Activated CD8-positive, alpha-beta T cell treated with anti-CD3 and anti-CD28 coated beads for 36 hours (primary cell): ENCODE measurements around the gene HSPB9. TPM values are rescaled to one million over a fixed set of nuclear protein-coding genes. Genes with fewer than 3 reads are reported as not detected.
A peak's percentile ranks its signal among the peaks of the same experiment; 100 is the strongest.

Source experiments
- ATAC-seq: fragments of 200-7000 bp; cut with Tn5 transposase; one replicate; pipeline ENCODE4 v1.10.0; 2021; ENCODE audit warnings: mild to moderate bottlenecking, moderate library complexity
- CTCF ChIA-PET: fragments of 350-600 bp; sonication (Branson Sonifier 250); formaldehyde crosslinking; loops from one replicate; lab custom pipeline; 2021; ENCODE audit warnings: antibody characterized with exemption; lab: Charles Lee
- POLR2A ChIA-PET: fragments of 350-600 bp; sonication (Branson Sonifier 250); formaldehyde crosslinking; loops from one replicate; lab custom pipeline; 2021; ENCODE audit warnings: antibody characterized with exemption; lab: Charles Lee
- DNase-seq: peaks from one replicate; pipeline ENCODE4 v3.0.0-alpha.2; 2020
- H3K27ac Mint-ChIP-seq: one replicate; pipeline ENCODE4 v1.8.0; 2021; ENCODE audit warnings: mild to moderate bottlenecking, mixed read lengths
- H3K27me3 Mint-ChIP-seq: one replicate; pipeline ENCODE4 v1.8.0; 2021; ENCODE audit warnings: mixed read lengths
- H3K36me3 Mint-ChIP-seq: one replicate; pipeline ENCODE4 v1.8.0; 2021; ENCODE audit warnings: low read depth, mixed read lengths
- H3K4me1 Mint-ChIP-seq: one replicate; pipeline ENCODE4 v1.8.0; 2021; ENCODE audit warnings: low read depth, mixed read lengths
- H3K4me3 Mint-ChIP-seq: one replicate; pipeline ENCODE4 v1.8.0; 2021; ENCODE audit warnings: mild to moderate bottlenecking, moderate library complexity, mixed read lengths
- H3K9me3 Mint-ChIP-seq: one replicate; pipeline ENCODE4 v1.8.0; 2021; ENCODE audit warnings: mixed read lengths
- CTCF ChIP-seq: fragments of 200-600 bp; IDR thresholded peaks from one replicate; pipeline ENCODE4 v1.8.0; 2022; ENCODE audit warnings: antibody characterized with exemption, mild to moderate bottlenecking
- intact Hi-C: fragments of 100-400 bp; cut with micrococcal nuclease; formaldehyde crosslinking; loops from one replicate; pipeline ENCODE4 v1.10.0; 2022
- total RNA-seq, 2 experiments: library from RNA; stranded (reverse); gene quantifications; one replicate each; pipeline ENCODE4 v1.2.3, GENCODE V29; 2021

HSPB9 gene
- total RNA-seq, 2 experiments from 2014 or later: 0.41 TPM; not detected in 1

- H3K4me3 Mint-ChIP-seq: no peak overlapping the region
- no peaks in the 10 kb centered on the region for H3K36me3 Mint-ChIP-seq
- POLR2A ChIA-PET: interaction anchor here (1.1 kb wide), 2 partner anchors 19 to 20 kb away, joined by 3 to 4 read pairs; partner anchors contain the start of gene KCNH4
- intact Hi-C loops: no loop called here
- ATAC-seq: no peak
- H3K27me3 Mint-ChIP-seq: no peaks in the 10 kb centered on the region
- CTCF ChIA-PET: interaction anchor here (1.0 kb wide), 1 partner anchor 135 kb away, joined by 3 read pairs; no protein-coding TSS in a partner anchor
- H3K9me3 Mint-ChIP-seq: no peaks in the 10 kb centered on the region
- no peak for TF ChIP-seq CTCF
- peaks cover 4% of the 10 kb centered on the region for H3K4me1 Mint-ChIP-seq
- no peak for DNase-seq
- H3K27ac Mint-ChIP-seq: no peak overlapping the region
Observed at GRCh38 chr17:42160531-42160910, 37.9 kb downstream of the HSPB9 start.

GRCh38 chr17:42163113-42163512, 40.5 kb downstream of the HSPB9 start:
- Mint-ChIP-seq H3K36me3 (no peaks in the 10 kb centered on the region), H3K27me3 (no peaks in the 10 kb centered on the region), H3K4me3 (no peak overlapping the region), H3K9me3 (no peaks in the 10 kb centered on the region), H3K4me1 (no peaks in the 10 kb centered on the region), H3K27ac (no peak overlapping the region)
- DNase-seq (peak; percentile 67), ATAC-seq (peak; percentile 70)
- intact Hi-C loops: no loop called here
- CTCF ChIA-PET: interaction anchor here (0.7 to 3.6 kb wide), 8 partner anchors 9 to 242 kb away, joined by 3 to 23 read pairs (median 4); partner anchors contain the start of genes GHDC and KCNH4
- peak; percentile 67 for TF ChIP-seq CTCF
- POLR2A ChIA-PET: interaction anchor here (2.0 kb wide), 1 partner anchor 18 kb away, joined by 6 read pairs; the partner anchor contains the start of gene KCNH4

- TF ChIP-seq CTCF: no peak
- Mint-ChIP-seq H3K27me3 (no peaks in the 10 kb centered on the region), H3K36me3 (no peaks in the 10 kb centered on the region), H3K4me1 (no peaks in the 10 kb centered on the region), H3K27ac (no peak overlapping the region), H3K4me3 (no peak overlapping the region), H3K9me3 (no peaks in the 10 kb centered on the region)
- DNase-seq (no peak), ATAC-seq (no peak)
- intact Hi-C loops: no loop called here
- ChIA-PET POLR2A (interaction anchor here (0.6 to 2.0 kb wide), 2 partner anchors 17 to 49 kb away, joined by 3 to 6 read pairs; partner anchors contain the start of gene KCNH4), CTCF (interaction anchor here (0.7 to 3.6 kb wide), 6 partner anchors 10 to 74 kb away, joined by 3 to 23 read pairs (median 4); partner anchors contain the start of genes GHDC and KCNH4)
Observed at GRCh38 chr17:42163696-42164407, 41.2 kb downstream of the HSPB9 start.

GRCh38 chr17:42165751-42166150, 43.1 kb downstream of the HSPB9 start:
- ChIA-PET POLR2A (interaction anchor here (0.6 kb wide), 1 partner anchor 123 kb away, joined by 3 read pairs; the partner anchor contains the start of gene STAT5A), CTCF (no interaction called here)
- ATAC-seq (no peak), DNase-seq (no peak)
- TF ChIP-seq CTCF: no peak
- Mint-ChIP-seq H3K27me3 (no peaks in the 10 kb centered on the region), H3K36me3 (no peaks in the 10 kb centered on the region), H3K4me1 (no peaks in the 10 kb centered on the region), H3K4me3 (no peak overlapping the region), H3K27ac (no peak overlapping the region), H3K9me3 (no peaks in the 10 kb centered on the region)
- intact Hi-C loops: no loop called here
